Measurements from ENCODE around the gene CEP57L1. TPM values are rescaled to one million over a fixed set of nuclear protein-coding genes. Genes with fewer than 3 reads are reported as not detected.
"Not testable (repeated sequence)": the region's sequence is repeated elsewhere in the genome, so short reads cannot be mapped to it uniquely, and the experiment has no call there.

CEP57L1 gene
- polyA plus RNA-seq, 6 donors from 2014 or later, result 6.7 to 14.3 (median 9.5) TPM

DNA sequence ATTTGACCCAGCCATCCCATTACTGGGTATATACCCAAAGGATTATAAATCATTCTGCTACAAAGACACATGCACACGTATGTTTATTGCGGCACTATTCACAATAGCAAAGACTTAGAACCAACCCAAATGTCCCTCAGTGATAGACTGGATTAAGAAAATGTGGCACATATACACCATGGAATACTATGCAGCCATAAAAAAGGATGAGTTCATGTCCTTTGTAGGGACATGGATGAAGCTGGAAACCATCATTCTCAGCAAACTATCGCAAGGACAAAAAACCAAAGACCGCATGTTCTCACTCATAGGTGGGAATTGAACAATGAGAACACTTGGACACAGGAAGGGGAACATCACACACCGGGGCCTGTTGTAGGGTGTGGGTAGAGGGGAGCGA lies 40.7 kb downstream of the CEP57L1 start:
- not testable (repeated sequence) for ATAC-seq (ENCODE audit: low read depth in 2 of 2); H3K4me1 Mint-ChIP-seq; H3K9me3 Mint-ChIP-seq; DNase-seq; H3K27me3 Mint-ChIP-seq; H3K36me3 Mint-ChIP-seq; H3K4me3 Mint-ChIP-seq; H3K27ac Mint-ChIP-seq

DNA sequence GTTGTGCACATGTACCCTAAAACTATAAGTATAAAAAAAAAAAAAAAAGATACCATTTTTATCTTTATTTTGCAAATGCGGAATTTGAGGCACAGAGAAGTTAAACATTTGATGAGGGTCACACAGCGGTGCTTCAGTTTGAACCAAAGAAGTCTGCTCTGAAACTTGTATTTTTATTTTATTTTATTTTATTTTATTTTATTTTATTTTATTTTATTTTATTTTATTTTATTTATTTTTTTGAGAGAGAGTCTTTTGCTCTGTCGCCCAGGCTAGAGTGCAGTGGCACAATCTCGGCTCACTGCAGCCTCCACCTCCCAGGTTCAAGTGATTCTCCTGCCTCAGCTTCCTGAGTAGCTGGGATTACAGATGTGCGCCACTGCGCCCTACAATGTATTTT lies 41.2 kb downstream of the CEP57L1 start:
- ATAC-seq (ENCODE audit: low read depth in 2 of 2); H3K4me1 Mint-ChIP-seq; H3K27me3 Mint-ChIP-seq; H3K27ac Mint-ChIP-seq; H3K4me3 Mint-ChIP-seq; H3K36me3 Mint-ChIP-seq; DNase-seq; H3K9me3 Mint-ChIP-seq: not testable (repeated sequence)

DNA sequence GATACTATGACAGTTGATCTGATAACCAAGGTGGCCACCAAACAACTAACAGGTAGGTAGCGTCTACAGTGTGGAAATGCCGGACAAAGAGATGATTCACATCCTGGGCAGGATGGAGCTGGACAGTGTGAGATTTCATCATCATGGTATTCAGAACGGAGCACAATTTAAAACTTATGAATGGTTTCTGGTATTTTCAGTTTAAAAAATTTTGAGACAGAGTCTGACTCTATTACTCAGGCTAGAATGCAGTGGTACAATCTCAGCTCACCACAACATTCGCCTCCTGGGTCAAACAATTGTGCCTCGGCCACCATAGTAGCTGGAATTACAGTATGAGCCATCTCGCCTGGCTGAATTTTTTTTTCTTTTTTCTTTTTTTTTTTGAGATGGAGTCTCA lies 43.8 kb downstream of the CEP57L1 start:
- no peak overlapping the region for H3K27ac Mint-ChIP-seq
- ATAC-seq (ENCODE audit: low read depth in 2 of 2) (no peak), DNase-seq (no peak)
- no peaks in the 10 kb centered on the region for H3K27me3 Mint-ChIP-seq
- peaks cover 0 to 8% of the 10 kb centered on the region in 2 donors for H3K36me3 Mint-ChIP-seq
- H3K4me3 Mint-ChIP-seq, result no peak overlapping the region
- no peaks in the 10 kb centered on the region for H3K4me1 Mint-ChIP-seq
- peaks cover 0 to 5% (median 2%) of the 10 kb centered on the region in 7 donors for H3K9me3 Mint-ChIP-seq

DNA sequence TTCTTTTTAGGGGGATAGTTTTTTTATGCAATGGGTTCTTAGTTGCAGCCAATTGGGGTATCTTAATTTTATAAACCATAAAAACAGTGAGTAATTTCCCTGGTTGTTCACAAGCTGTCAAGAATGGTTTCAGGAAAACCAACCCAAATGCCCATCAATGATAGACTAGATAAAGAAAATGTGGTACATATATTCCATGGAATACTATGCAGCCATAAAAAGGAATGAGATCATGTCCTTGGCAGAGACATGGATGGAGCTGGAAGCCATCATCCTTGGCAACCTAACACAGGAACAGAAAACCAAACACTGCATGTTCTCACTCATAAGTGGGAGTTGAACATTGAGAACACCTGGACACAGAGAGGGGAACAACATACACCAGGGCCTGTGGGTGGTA lies 46.8 kb downstream of the CEP57L1 start:
- not testable (repeated sequence) for H3K27ac Mint-ChIP-seq

DNA sequence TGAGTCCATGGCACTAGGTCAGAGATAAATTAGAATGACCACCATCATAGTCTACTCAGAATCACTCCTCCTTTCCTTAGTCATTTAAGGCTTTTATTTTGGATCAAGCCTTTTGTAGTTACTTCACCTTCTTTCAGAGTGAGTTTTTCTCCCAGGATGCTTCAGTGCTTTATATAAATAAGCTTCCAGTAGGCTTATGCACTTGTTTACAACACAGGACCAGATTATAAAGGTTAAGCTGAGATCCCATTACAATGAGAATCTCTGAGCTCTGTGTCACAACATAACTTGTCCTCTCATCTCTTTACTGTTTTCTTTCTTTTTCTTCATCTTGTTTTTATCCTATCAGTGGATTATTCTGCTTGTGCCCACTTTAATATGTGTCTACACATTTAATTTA lies 47.9 kb downstream of the CEP57L1 start:
- no peak for DNase-seq
- Mint-ChIP-seq H3K27ac (peak overlapping the region in 1 of 6 donors; percentile 17), H3K27me3 (no peaks in the 10 kb centered on the region), H3K9me3 (peaks cover 0 to 7% (median 0%) of the 10 kb centered on the region in 7 donors), H3K4me1 (no peaks in the 10 kb centered on the region), H3K36me3 (peaks cover 0 to 8% of the 10 kb centered on the region in 2 donors), H3K4me3 (no peak overlapping the region)
- ATAC-seq (ENCODE audit: low read depth in 2 of 2), result no peak

More for the DNA sequence above, 46.8 kb downstream of the CEP57L1 start:
- not testable (repeated sequence) for H3K36me3 Mint-ChIP-seq; ATAC-seq (ENCODE audit: low read depth in 2 of 2); H3K4me1 Mint-ChIP-seq; H3K9me3 Mint-ChIP-seq; H3K27me3 Mint-ChIP-seq; DNase-seq
- peak overlapping the region in 1 of 8 donors; percentile 64 for H3K4me3 Mint-ChIP-seq

DNA sequence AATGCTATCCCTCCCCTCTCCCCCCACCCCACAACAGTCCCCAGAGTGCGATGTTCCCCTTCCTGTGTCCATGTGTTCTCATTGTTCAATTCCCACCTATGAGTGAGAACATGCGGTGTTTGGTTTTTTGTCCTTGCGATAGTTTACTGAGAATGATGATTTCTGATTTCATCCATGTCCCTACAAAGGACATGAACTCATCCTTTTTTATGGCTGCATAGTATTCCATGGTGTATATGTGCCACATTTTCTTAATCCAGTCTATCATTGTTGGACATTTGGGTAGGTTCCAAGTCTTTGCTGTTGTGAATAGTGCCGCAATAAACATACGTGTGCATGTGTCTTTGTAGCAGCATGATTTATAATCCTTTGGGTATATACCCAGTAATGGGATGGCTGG lies 52.9 kb downstream of the CEP57L1 start:
- not testable (repeated sequence) for H3K4me3 Mint-ChIP-seq; DNase-seq; H3K4me1 Mint-ChIP-seq; H3K9me3 Mint-ChIP-seq; ATAC-seq (ENCODE audit: low read depth in 2 of 2); H3K27me3 Mint-ChIP-seq; H3K27ac Mint-ChIP-seq
- H3K36me3 Mint-ChIP-seq, result peaks cover 10 to 11% of the 10 kb centered on the region in 2 donors

DNA sequence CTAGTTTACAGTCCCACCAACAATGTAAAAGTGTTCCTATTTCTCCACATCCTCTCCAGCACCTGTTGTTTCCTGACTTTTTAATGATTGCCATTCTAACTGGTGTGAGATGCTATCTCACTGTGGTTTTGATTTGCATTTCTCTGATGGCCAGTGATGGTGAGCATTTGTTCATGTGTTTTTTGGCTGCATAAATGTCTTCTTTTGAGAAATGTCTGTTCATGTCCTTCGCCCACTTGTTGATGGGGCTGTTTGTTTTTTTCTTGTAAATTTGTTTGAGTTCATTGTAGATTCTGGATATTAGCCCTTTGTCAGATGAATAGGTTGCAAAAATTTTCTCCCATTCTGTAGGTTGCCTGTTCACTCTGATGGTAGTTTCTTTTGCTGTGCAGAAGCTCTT lies 53.4 kb downstream of the CEP57L1 start:
- not testable (repeated sequence) for H3K4me1 Mint-ChIP-seq; H3K27ac Mint-ChIP-seq; ATAC-seq (ENCODE audit: low read depth in 2 of 2); H3K9me3 Mint-ChIP-seq; DNase-seq; H3K27me3 Mint-ChIP-seq; H3K4me3 Mint-ChIP-seq
- H3K36me3 Mint-ChIP-seq, result peaks cover 10 to 11% of the 10 kb centered on the region in 2 donors

DNA sequence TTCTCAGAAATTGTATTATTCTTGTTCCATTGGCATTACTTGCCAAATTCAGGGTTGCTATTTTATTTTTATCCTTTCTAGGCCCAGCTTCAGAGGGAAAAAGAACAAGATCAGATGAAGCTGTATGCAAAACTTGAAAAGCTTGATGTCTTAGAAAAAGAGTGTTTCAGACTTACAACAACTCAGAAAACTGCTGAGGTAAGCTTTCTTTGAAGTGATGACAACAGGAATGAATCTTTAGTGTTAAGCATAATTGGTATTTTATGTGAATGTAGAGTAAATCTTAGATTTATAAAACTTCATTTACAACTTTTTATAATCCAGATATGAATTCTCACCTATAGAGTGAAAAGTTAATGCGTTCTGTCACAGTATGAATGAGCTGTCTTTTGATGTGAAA lies 58.4 kb downstream of the CEP57L1 start:
- Mint-ChIP-seq H3K27ac (no peak overlapping the region), H3K9me3 (peaks cover 0 to 7% (median 4%) of the 10 kb centered on the region in 7 donors), H3K4me1 (no peaks in the 10 kb centered on the region), H3K27me3 (no peaks in the 10 kb centered on the region), H3K36me3 (peaks cover 22 to 34% of the 10 kb centered on the region in 2 donors), H3K4me3 (no peak overlapping the region)
- DNase-seq (no peak), ATAC-seq (ENCODE audit: low read depth in 2 of 2) (no peak)

DNA sequence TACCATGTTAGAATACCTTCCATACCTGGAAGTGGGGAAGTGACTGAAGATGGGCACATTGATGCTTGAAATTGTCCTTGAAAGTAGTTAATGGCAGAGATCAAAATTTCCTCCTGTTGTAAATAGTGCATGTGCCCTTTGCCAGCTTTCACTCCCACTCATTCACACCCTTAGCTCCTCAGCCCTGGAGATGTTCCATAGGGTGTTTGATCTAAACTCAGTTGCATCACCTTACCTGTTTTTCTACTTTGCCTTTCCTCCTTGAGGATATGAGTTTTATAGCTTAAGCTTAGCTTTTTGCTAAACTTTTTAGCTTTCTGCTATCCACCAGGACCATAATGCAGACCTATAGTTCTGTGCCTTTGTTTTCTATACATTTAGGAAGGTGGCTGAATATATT lies 69.0 kb downstream of the CEP57L1 start:
- DNase-seq, result no peak
- Mint-ChIP-seq H3K27me3 (no peaks in the 10 kb centered on the region), H3K9me3 (no peaks in the 10 kb centered on the region), H3K4me1 (no peaks in the 10 kb centered on the region), H3K27ac (no peak overlapping the region), H3K36me3 (no peaks in the 10 kb centered on the region), H3K4me3 (no peak overlapping the region)
- ATAC-seq (ENCODE audit: low read depth in 2 of 2), result no peak

DNA sequence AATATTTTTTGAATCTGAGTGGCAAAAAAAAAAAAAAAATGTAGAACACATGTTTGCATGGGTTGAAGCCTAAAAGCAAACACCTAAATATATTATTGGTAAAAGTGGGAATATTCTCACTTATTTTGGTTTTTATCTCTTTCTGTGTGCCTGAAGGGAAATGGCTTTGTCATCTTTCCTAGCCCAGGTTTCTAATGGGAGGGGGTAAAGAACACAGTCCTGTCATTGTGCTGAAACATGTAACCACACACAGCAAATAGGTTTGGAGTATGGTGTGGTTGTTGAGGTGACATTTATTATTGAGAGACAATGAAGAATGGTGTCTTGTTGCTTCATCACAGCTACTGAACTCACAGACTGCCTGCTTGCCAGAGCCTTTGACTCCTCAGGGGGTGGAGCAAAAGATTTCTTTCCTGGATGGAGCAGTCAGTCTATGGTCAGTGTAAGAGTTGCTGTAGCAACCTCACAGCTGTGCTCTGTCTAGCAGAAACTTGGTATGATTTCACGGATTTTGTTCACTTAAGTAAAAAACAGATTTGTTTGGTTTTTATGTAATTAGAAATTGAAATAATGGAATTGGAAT lies 70.2 kb downstream of the CEP57L1 start:
- H3K27me3 Mint-ChIP-seq, result no peaks in the 10 kb centered on the region
- ATAC-seq (ENCODE audit: low read depth in 2 of 2) (no peak), DNase-seq (no peak)
- no peaks in the 10 kb centered on the region for H3K36me3 Mint-ChIP-seq
- H3K27ac Mint-ChIP-seq, result no peak overlapping the region
- no peaks in the 10 kb centered on the region for H3K9me3 Mint-ChIP-seq
- H3K4me3 Mint-ChIP-seq, result no peak overlapping the region
- H3K4me1 Mint-ChIP-seq, result no peaks in the 10 kb centered on the region

DNA sequence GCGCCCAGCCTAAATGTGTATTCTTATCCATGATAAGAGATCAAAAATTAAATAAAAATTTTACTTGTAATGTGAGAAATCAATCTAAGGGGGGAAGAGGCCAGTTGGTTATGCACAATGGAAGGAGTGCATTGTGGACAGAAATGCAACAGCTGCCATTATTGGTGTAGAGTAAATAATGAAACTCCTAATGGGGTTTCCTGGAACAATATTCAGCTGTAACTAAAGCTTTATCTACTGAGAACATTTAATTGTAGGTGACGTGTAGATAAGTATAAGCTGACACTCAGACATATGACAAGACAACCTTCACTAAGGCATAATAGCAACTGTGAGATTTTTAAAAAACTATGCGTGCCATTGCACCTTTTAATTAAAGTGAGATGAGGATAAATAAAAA lies 71.4 kb downstream of the CEP57L1 start:
- H3K9me3 Mint-ChIP-seq, result no peaks in the 10 kb centered on the region
- no peak overlapping the region for H3K27ac Mint-ChIP-seq
- H3K36me3 Mint-ChIP-seq, result no peaks in the 10 kb centered on the region
- DNase-seq, result no peak
- H3K27me3 Mint-ChIP-seq, result no peaks in the 10 kb centered on the region
- H3K4me3 Mint-ChIP-seq, result peak overlapping the region in 1 of 8 donors; percentile 63
- H3K4me1 Mint-ChIP-seq, result no peaks in the 10 kb centered on the region
- ATAC-seq (ENCODE audit: low read depth in 2 of 2), result no peak

DNA sequence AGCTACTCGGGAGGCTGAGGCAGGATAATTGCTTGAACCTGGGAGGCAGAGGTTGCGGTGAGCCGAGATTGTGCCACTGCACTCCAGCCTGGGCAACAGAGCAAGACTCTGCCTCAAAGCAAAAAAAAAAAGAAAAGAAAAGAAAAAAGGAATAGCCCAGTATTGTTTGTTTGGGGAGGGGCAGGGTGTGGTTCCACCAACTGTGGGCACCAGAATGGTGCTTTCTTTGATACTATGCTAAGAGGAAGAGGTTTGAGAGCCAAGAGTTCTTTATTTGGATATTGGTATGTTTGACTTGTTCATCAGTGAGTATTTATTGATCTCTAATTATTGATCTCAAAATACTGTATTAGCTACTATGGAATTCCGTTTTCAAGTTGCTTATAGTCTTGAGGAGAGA lies 72.3 kb downstream of the CEP57L1 start:
- Mint-ChIP-seq H3K27me3 (no peaks in the 10 kb centered on the region), H3K9me3 (no peaks in the 10 kb centered on the region), H3K36me3 (no peaks in the 10 kb centered on the region), H3K4me1 (no peaks in the 10 kb centered on the region), H3K4me3 (no peak overlapping the region), H3K27ac (peak overlapping the region in 1 of 6 donors; percentile 65)
- ATAC-seq (ENCODE audit: low read depth in 2 of 2) (no peak), DNase-seq (no peak)

DNA sequence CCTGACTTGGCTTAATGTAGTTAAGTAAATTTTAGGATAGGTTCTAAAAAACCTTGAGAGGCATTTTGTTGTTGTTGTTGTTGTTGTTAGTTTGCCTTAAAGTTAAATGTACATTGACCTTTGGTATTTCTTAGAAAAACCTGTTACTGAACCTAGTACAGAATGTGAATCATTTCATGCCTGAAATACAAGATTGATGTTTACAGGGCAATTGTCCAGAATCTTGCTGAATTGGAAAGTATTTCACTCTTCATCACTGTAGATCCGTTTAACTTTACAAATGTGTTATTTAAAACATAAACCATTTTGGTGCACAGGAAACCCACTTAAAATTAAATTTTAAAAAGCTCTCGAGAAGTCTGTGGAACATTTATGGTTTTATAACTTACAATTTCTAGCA lies 75.0 kb downstream of the CEP57L1 start:
- Mint-ChIP-seq H3K9me3 (no peaks in the 10 kb centered on the region), H3K27me3 (peaks cover 0 to 7% (median 0%) of the 10 kb centered on the region in 3 donors), H3K27ac (no peak overlapping the region), H3K4me3 (no peak overlapping the region), H3K4me1 (no peaks in the 10 kb centered on the region), H3K36me3 (peaks cover 5 to 7% of the 10 kb centered on the region in 2 donors)
- ATAC-seq (ENCODE audit: low read depth in 2 of 2), result no peak
- DNase-seq, result no peak

DNA sequence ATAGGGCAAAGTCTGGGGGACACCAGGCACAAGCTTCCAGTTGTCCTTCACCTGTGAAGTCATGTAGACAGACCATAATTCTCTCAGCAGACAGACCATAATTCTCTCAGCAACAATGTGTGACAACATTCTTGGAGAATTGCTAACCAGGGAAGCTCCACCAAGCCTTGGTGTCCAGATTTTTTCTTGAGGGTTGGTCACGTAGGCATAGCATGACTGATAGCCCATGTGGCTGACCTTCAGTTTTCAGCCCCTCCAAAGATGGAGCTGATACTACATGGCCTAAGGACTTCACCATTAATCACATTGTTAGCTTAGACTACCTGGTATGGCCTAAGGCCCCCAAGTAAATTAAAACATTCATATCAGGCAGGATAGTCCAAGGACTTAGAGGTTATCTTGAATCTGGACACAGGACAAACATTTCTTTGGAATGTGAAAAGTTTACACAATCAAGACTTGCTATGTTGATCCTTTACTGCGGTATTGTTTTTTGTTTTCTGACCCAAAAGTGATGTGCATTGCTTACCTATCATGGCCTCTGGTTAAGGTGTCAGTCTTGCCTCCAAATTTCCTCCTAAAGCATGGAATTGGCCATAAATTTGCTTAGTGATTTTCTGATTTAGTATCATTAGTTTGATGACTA lies 76.9 kb downstream of the CEP57L1 start:
- Mint-ChIP-seq H3K9me3 (peaks cover 0 to 8% (median 3%) of the 10 kb centered on the region in 7 donors), H3K27ac (peak overlapping the region in 1 of 6 donors; percentile 30), H3K4me1 (no peaks in the 10 kb centered on the region), H3K36me3 (peaks cover 5 to 13% of the 10 kb centered on the region in 2 donors), H3K4me3 (no peak overlapping the region), H3K27me3 (peaks cover 4 to 16% (median 8%) of the 10 kb centered on the region in 3 donors)
- DNase-seq (no peak), ATAC-seq (ENCODE audit: low read depth in 2 of 2) (no peak)

All from naive B cell (primary cell).